ENCODE data around the gene PFN4. TPM values are rescaled to one million over a fixed set of nuclear protein-coding genes. Genes with fewer than 3 reads are reported as not detected.

The PFN4 gene
- total RNA-seq, 1 donor from 2014 or later: 1.3 TPM

DNA sequence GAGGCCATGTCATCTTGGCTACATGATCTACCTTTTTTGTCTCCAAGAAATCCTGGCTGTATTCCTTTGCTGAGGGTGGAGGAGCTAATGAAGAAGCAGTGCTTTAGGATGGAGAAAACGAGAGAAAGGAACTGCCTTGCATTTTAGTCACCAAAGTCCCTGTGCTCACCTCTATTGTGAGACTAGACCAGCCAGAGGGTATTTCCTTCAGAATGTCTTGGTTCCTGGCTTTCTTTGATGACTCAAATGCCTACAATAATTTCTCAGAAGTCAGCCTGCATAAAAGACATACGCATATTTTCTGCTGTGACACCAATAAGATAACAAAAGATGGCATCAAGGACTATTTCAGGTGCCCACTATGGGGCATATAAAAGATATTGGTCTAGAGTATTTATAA lies 57.8 kb downstream of the PFN4 start:
- Mint-ChIP-seq H3K27me3 (no peaks in the 10 kb centered on the region), H3K36me3 (peaks cover 8% of the 10 kb centered on the region), H3K27ac (no peak overlapping the region), H3K4me1 (ENCODE audit: unreplicated experiment) (no peaks in the 10 kb centered on the region), H3K4me3 (no peak overlapping the region), H3K9me3 (no peaks in the 10 kb centered on the region)
- TF ChIP-seq, protein P1, sequence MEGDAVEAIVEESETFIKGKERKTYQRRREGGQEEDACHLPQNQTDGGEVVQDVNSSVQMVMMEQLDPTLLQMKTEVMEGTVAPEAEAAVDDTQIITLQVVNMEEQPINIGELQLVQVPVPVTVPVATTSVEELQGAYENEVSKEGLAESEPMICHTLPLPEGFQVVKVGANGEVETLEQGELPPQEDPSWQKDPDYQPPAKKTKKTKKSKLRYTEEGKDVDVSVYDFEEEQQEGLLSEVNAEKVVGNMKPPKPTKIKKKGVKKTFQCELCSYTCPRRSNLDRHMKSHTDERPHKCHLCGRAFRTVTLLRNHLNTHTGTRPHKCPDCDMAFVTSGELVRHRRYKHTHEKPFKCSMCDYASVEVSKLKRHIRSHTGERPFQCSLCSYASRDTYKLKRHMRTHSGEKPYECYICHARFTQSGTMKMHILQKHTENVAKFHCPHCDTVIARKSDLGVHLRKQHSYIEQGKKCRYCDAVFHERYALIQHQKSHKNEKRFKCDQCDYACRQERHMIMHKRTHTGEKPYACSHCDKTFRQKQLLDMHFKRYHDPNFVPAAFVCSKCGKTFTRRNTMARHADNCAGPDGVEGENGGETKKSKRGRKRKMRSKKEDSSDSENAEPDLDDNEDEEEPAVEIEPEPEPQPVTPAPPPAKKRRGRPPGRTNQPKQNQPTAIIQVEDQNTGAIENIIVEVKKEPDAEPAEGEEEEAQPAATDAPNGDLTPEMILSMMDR (conservative IDR thresholded peaks at IDR 0.05): no peak
- DNase-seq (ENCODE audit: extremely low spot score, unreplicated experiment): no peak

Other genes starting within 250 kb of the PFN4 start
- 15.9 and 25.7 TPM in 2 replicates for gene ATAD2B, start 196.2 kb downstream of the PFN4 start, total RNA-seq (ENCODE audit: low replicate concordance)
- gene UBXN2A, start 182.9 kb downstream of the PFN4 start, total RNA-seq (ENCODE audit: low replicate concordance): 11.2 and 20.7 TPM in 2 replicates
- gene MFSD2B, start 113.2 kb downstream of the PFN4 start, total RNA-seq (ENCODE audit: low replicate concordance): 0.24 TPM in 1 of 2 replicates, not detected in the other
- gene WDCP, start 75.9 kb downstream of the PFN4 start, total RNA-seq (ENCODE audit: low replicate concordance): 12.3 and 24.6 TPM in 2 replicates
- gene FKBP1B, start 73.6 kb downstream of the PFN4 start, total RNA-seq (ENCODE audit: low replicate concordance): 19.0 and 23.0 TPM in 2 replicates
- 102 TPM in 2 replicates for gene SF3B6, start 47.0 kb downstream of the PFN4 start, total RNA-seq (ENCODE audit: low replicate concordance)
- gene TP53I3, start 38.5 kb downstream of the PFN4 start, total RNA-seq (ENCODE audit: low replicate concordance): 63.4 and 74.0 TPM in 2 replicates
- gene FAM228B, start 135 bp upstream of the PFN4 start, total RNA-seq (ENCODE audit: low replicate concordance): 14.4 and 20.4 TPM in 2 replicates
- not detected in 2 replicates for gene FAM228A, start 51.7 kb upstream of the PFN4 start, total RNA-seq (ENCODE audit: low replicate concordance)
- 18.9 and 24.8 TPM in 2 replicates for gene ITSN2, start 237.2 kb upstream of the PFN4 start, total RNA-seq (ENCODE audit: low replicate concordance)

Data from type B pancreatic cell (in vitro differentiated cells).